ENCODE data around the gene NAB1. TPM values are rescaled to one million over a fixed set of nuclear protein-coding genes. Genes with fewer than 3 reads are reported as not detected.
A peak's percentile ranks its signal among the peaks of the same experiment; 100 is the strongest.

NAB1 gene
- total RNA-seq, 2 donors from 2014 or later = 45.7 to 59.7 TPM

GRCh38 chr2:190649798-190650390 is 1.0 kb downstream of the NAB1 start:
- peak overlapping the region; percentile 94 for H3K4me3 Mint-ChIP-seq
- H3K27me3 Mint-ChIP-seq = no peaks in the 10 kb centered on the region
- DNase-seq (ENCODE audit: low spot score) (no peak), ATAC-seq (no peak)
- no peaks in the 10 kb centered on the region for H3K9me3 Mint-ChIP-seq
- H3K36me3 Mint-ChIP-seq = peaks cover 7% of the 10 kb centered on the region
- H3K27ac Mint-ChIP-seq = peak overlapping the region; percentile 76 to 96
- peaks cover 20 to 36% of the 10 kb centered on the region in 2 donors for H3K4me1 Mint-ChIP-seq (ENCODE audit: low read depth in 2 of 2)

GRCh38 chr2:190651413-190651812 is 2.5 kb downstream of the NAB1 start:
- H3K36me3 Mint-ChIP-seq = peaks cover 7% of the 10 kb centered on the region
- ATAC-seq (no peak), DNase-seq (ENCODE audit: low spot score) (no peak)
- no peaks in the 10 kb centered on the region for H3K27me3 Mint-ChIP-seq
- peak overlapping the region; percentile 34 for H3K4me3 Mint-ChIP-seq
- peak overlapping the region; percentile 72 to 76 for H3K27ac Mint-ChIP-seq
- H3K4me1 Mint-ChIP-seq (ENCODE audit: low read depth in 2 of 2) = peaks cover 21 to 36% of the 10 kb centered on the region in 2 donors
- no peaks in the 10 kb centered on the region for H3K9me3 Mint-ChIP-seq

- Mint-ChIP-seq H3K36me3 (peaks cover 7% of the 10 kb centered on the region), H3K27me3 (no peaks in the 10 kb centered on the region), H3K4me3 (no peak overlapping the region), H3K4me1 (ENCODE audit: low read depth in 2 of 2) (peaks cover 21 to 23% of the 10 kb centered on the region in 2 donors), H3K9me3 (no peaks in the 10 kb centered on the region), H3K27ac (no peak overlapping the region)
- DNase-seq (ENCODE audit: low spot score) (no peak), ATAC-seq (no peak)
These were observed 4.3 kb downstream of the NAB1 start for GRCh38 chr2:190653231-190653630.

- Mint-ChIP-seq H3K9me3 (no peaks in the 10 kb centered on the region), H3K36me3 (peaks cover 7% of the 10 kb centered on the region), H3K27me3 (no peaks in the 10 kb centered on the region), H3K27ac (no peak overlapping the region), H3K4me3 (no peak overlapping the region), H3K4me1 (ENCODE audit: low read depth in 2 of 2) (peaks cover 25 to 28% of the 10 kb centered on the region in 2 donors)
- DNase-seq (ENCODE audit: low spot score) (no peak), ATAC-seq (no peak)
These were observed 5.0 kb downstream of the NAB1 start for GRCh38 chr2:190653931-190654330.

- DNase-seq (ENCODE audit: low spot score) = no peak
- no peak overlapping the region for H3K27ac Mint-ChIP-seq
- peaks cover under 1% of the 10 kb centered on the region for H3K36me3 Mint-ChIP-seq
- H3K9me3 Mint-ChIP-seq = no peaks in the 10 kb centered on the region
- H3K4me1 Mint-ChIP-seq (ENCODE audit: low read depth in 2 of 2) = peaks cover 22 to 28% of the 10 kb centered on the region in 2 donors
- H3K4me3 Mint-ChIP-seq = no peak overlapping the region
- no peaks in the 10 kb centered on the region for H3K27me3 Mint-ChIP-seq
- no peak for ATAC-seq
These were observed 6.2 kb downstream of the NAB1 start for GRCh38 chr2:190655113-190655512.

- H3K27ac Mint-ChIP-seq = no peak overlapping the region
- no peak for ATAC-seq
- no peaks in the 10 kb centered on the region for H3K36me3 Mint-ChIP-seq
- peaks cover 17 to 24% of the 10 kb centered on the region in 2 donors for H3K4me1 Mint-ChIP-seq (ENCODE audit: low read depth in 2 of 2)
- no peaks in the 10 kb centered on the region for H3K27me3 Mint-ChIP-seq
- H3K4me3 Mint-ChIP-seq = no peak overlapping the region
- no peaks in the 10 kb centered on the region for H3K9me3 Mint-ChIP-seq
- DNase-seq (ENCODE audit: low spot score) = no peak
These were observed 6.7 kb downstream of the NAB1 start for GRCh38 chr2:190655570-190655969.

GRCh38 chr2:190656301-190656700 is 7.4 kb downstream of the NAB1 start:
- DNase-seq (ENCODE audit: low spot score) (no peak), ATAC-seq (no peak)
- no peaks in the 10 kb centered on the region for H3K9me3 Mint-ChIP-seq
- H3K36me3 Mint-ChIP-seq = no peaks in the 10 kb centered on the region
- peaks cover 17 to 24% of the 10 kb centered on the region in 2 donors for H3K4me1 Mint-ChIP-seq (ENCODE audit: low read depth in 2 of 2)
- H3K27me3 Mint-ChIP-seq = no peaks in the 10 kb centered on the region
- peak overlapping the region in 1 of 2 donors; percentile 14 for H3K27ac Mint-ChIP-seq
- no peak overlapping the region for H3K4me3 Mint-ChIP-seq

- Mint-ChIP-seq H3K4me1 (ENCODE audit: low read depth in 2 of 2) (peaks cover 18 to 31% of the 10 kb centered on the region in 2 donors), H3K36me3 (no peaks in the 10 kb centered on the region), H3K27me3 (no peaks in the 10 kb centered on the region), H3K9me3 (no peaks in the 10 kb centered on the region), H3K27ac (peak overlapping the region in 1 of 2 donors; percentile 14), H3K4me3 (no peak overlapping the region)
- ATAC-seq (no peak), DNase-seq (ENCODE audit: low spot score) (no peak)
These were observed 8.8 kb downstream of the NAB1 start for GRCh38 chr2:190657474-190658255.

- peaks cover 33 to 39% of the 10 kb centered on the region in 2 donors for H3K4me1 Mint-ChIP-seq (ENCODE audit: low read depth in 2 of 2)
- DNase-seq (ENCODE audit: low spot score) (no peak), ATAC-seq (no peak)
- H3K27ac Mint-ChIP-seq = no peak overlapping the region
- no peaks in the 10 kb centered on the region for H3K27me3 Mint-ChIP-seq
- H3K36me3 Mint-ChIP-seq = no peaks in the 10 kb centered on the region
- H3K9me3 Mint-ChIP-seq = no peaks in the 10 kb centered on the region
- no peak overlapping the region for H3K4me3 Mint-ChIP-seq
These were observed 10.7 kb downstream of the NAB1 start for GRCh38 chr2:190659553-190659952.

GRCh38 chr2:190662754-190663153 is 13.9 kb downstream of the NAB1 start:
- ATAC-seq = no peak
- Mint-ChIP-seq H3K4me3 (no peak overlapping the region), H3K27ac (no peak overlapping the region), H3K27me3 (no peaks in the 10 kb centered on the region), H3K36me3 (peaks cover 8% of the 10 kb centered on the region), H3K4me1 (ENCODE audit: low read depth in 2 of 2) (peaks cover 35 to 38% of the 10 kb centered on the region in 2 donors), H3K9me3 (no peaks in the 10 kb centered on the region)
- no peak for DNase-seq (ENCODE audit: low spot score)

GRCh38 chr2:190663348-190663747 is 14.5 kb downstream of the NAB1 start:
- peaks cover 8% of the 10 kb centered on the region for H3K36me3 Mint-ChIP-seq

GRCh38 chr2:190663839-190664238 is 15.0 kb downstream of the NAB1 start:
- H3K4me3 Mint-ChIP-seq = no peak overlapping the region
- no peak for ATAC-seq

More at GRCh38 chr2:190663348-190663747, 14.5 kb downstream of the NAB1 start:
- no peaks in the 10 kb centered on the region for H3K27me3 Mint-ChIP-seq
- peak overlapping the region; percentile 11 to 56 for H3K27ac Mint-ChIP-seq
- no peak for DNase-seq (ENCODE audit: low spot score)
- H3K9me3 Mint-ChIP-seq = no peaks in the 10 kb centered on the region
- H3K4me1 Mint-ChIP-seq (ENCODE audit: low read depth in 2 of 2) = peaks cover 31 to 34% of the 10 kb centered on the region in 2 donors
- H3K4me3 Mint-ChIP-seq = no peak overlapping the region
- no peak for ATAC-seq

GRCh38 chr2:190664240-190664639 is 15.4 kb downstream of the NAB1 start:
- Mint-ChIP-seq H3K36me3 (peaks cover 8% of the 10 kb centered on the region), H3K27ac (peak overlapping the region; percentile 11 to 56), H3K9me3 (no peaks in the 10 kb centered on the region), H3K4me1 (ENCODE audit: low read depth in 2 of 2) (peaks cover 26 to 30% of the 10 kb centered on the region in 2 donors), H3K27me3 (no peaks in the 10 kb centered on the region), H3K4me3 (no peak overlapping the region)
- DNase-seq (ENCODE audit: low spot score) (no peak), ATAC-seq (no peak)

More at GRCh38 chr2:190663839-190664238, 15.0 kb downstream of the NAB1 start:
- peaks cover 8% of the 10 kb centered on the region for H3K36me3 Mint-ChIP-seq
- peaks cover 28 to 30% of the 10 kb centered on the region in 2 donors for H3K4me1 Mint-ChIP-seq (ENCODE audit: low read depth in 2 of 2)
- DNase-seq (ENCODE audit: low spot score) = no peak
- H3K27ac Mint-ChIP-seq = peak overlapping the region; percentile 11 to 56
- H3K27me3 Mint-ChIP-seq = no peaks in the 10 kb centered on the region
- H3K9me3 Mint-ChIP-seq = no peaks in the 10 kb centered on the region

GRCh38 chr2:190666895-190667294 is 18.0 kb downstream of the NAB1 start:
- peaks cover 19 to 30% of the 10 kb centered on the region in 2 donors for H3K4me1 Mint-ChIP-seq (ENCODE audit: low read depth in 2 of 2)
- ATAC-seq = no peak

More at GRCh38 chr2:190666895-190667294, 18.0 kb downstream of the NAB1 start:
- no peak for DNase-seq (ENCODE audit: low spot score)
- no peak overlapping the region for H3K4me3 Mint-ChIP-seq
- peaks cover 15% of the 10 kb centered on the region for H3K36me3 Mint-ChIP-seq
- no peaks in the 10 kb centered on the region for H3K27me3 Mint-ChIP-seq
- H3K27ac Mint-ChIP-seq = no peak overlapping the region
- H3K9me3 Mint-ChIP-seq = no peaks in the 10 kb centered on the region

All from natural killer cell treated with Interleukin-12 subunit alpha and Interleukin-12 subunit beta and Interleukin-15 and Interleukin-18, amount 100 ng/mL, for 72 hours (primary cell).